ENCODE measurements around the gene LPP.

LPP gene

GRCh38 chr3:188234132-188234531 is 80.2 kb downstream of the LPP start:
- Histone ChIP-seq H3K4me3 (ENCODE audit: low read length) (no peak overlapping the region), H3K79me1 (ENCODE audit: low read length) (peaks cover 15% of the 10 kb centered on the region), H3K56ac (ENCODE audit: low read length) (no peak overlapping the region), H2BK120ac (ENCODE audit: low read depth, low read length) (no peak overlapping the region), H3K4ac (ENCODE audit: low read depth, low read length) (no peak overlapping the region), H3K4me2 (ENCODE audit: low read length) (no peak overlapping the region), H3K36me3 (ENCODE audit: control insufficient read depth, insufficient read depth, low read length) (peaks cover 2% of the 10 kb centered on the region), H2BK15ac (replicated peaks; ENCODE audit: low read depth) (no peak overlapping the region), H3K23ac (ENCODE audit: low read length) (no peak overlapping the region), H3K27ac (ENCODE audit: low read depth, low read length) (no peak overlapping the region), H3K4me1 (ENCODE audit: control insufficient read depth, low read depth, low read length) (peaks cover 4% of the 10 kb centered on the region), H2BK5ac (ENCODE audit: low read length) (no peak overlapping the region), H3K18ac (ENCODE audit: low read length) (no peak overlapping the region), H3K79me2 (ENCODE audit: control insufficient read depth, insufficient read depth, low read length) (peaks cover 8% of the 10 kb centered on the region), H4K5ac (ENCODE audit: low read length) (no peak overlapping the region), H4K8ac (ENCODE audit: low read depth, low read length) (no peak overlapping the region), H3K9ac (ENCODE audit: low read length) (no peak overlapping the region), H3K27me3 (ENCODE audit: insufficient read depth, low read length, poor library complexity) (no peaks in the 10 kb centered on the region), H2AK5ac (ENCODE audit: low read length) (no peak overlapping the region)
- no peak for DNase-seq
- no CpG with 5 or more reads among the region's 3 CpGs for WGBS (ENCODE audit: extremely low coverage, insufficient coverage, low lambda C conversion rate)

GRCh38 chr3:188236271-188236670 is 82.3 kb downstream of the LPP start:
- Histone ChIP-seq H3K4me1 (ENCODE audit: control insufficient read depth, low read depth, low read length) (no peaks in the 10 kb centered on the region), H3K23ac (ENCODE audit: low read length) (no peak overlapping the region), H2BK120ac (ENCODE audit: low read depth, low read length) (no peak overlapping the region), H3K9ac (ENCODE audit: low read length) (no peak overlapping the region), H2AK5ac (ENCODE audit: low read length) (no peak overlapping the region), H3K27ac (ENCODE audit: low read depth, low read length) (no peak overlapping the region), H3K27me3 (ENCODE audit: insufficient read depth, low read length, poor library complexity) (no peaks in the 10 kb centered on the region), H3K36me3 (ENCODE audit: control insufficient read depth, insufficient read depth, low read length) (peaks cover 2% of the 10 kb centered on the region), H3K4ac (ENCODE audit: low read depth, low read length) (no peak overlapping the region), H3K79me2 (ENCODE audit: control insufficient read depth, insufficient read depth, low read length) (peaks cover 8% of the 10 kb centered on the region), H4K5ac (ENCODE audit: low read length) (no peak overlapping the region), H3K4me2 (ENCODE audit: low read length) (no peak overlapping the region), H3K4me3 (ENCODE audit: low read length) (no peak overlapping the region), H3K18ac (ENCODE audit: low read length) (no peak overlapping the region), H3K56ac (ENCODE audit: low read length) (no peak overlapping the region), H3K79me1 (ENCODE audit: low read length) (peaks cover 15% of the 10 kb centered on the region), H2BK5ac (ENCODE audit: low read length) (no peak overlapping the region), H4K8ac (ENCODE audit: low read depth, low read length) (no peak overlapping the region), H2BK15ac (replicated peaks; ENCODE audit: low read depth) (no peak overlapping the region)
- DNase-seq: no peak
- WGBS (ENCODE audit: extremely low coverage, insufficient coverage, low lambda C conversion rate): no CpG with 5 or more reads among the region's 4 CpGs

GRCh38 chr3:188239035-188239434 is 85.1 kb downstream of the LPP start:
- no peak overlapping the region for H3K23ac ChIP-seq (ENCODE audit: low read length)
- DNase-seq: no peak
- peaks cover 2% of the 10 kb centered on the region for H3K36me3 ChIP-seq (ENCODE audit: control insufficient read depth, insufficient read depth, low read length)
- no peak overlapping the region for H3K4me3 ChIP-seq (ENCODE audit: low read length)
- H2AK5ac ChIP-seq (ENCODE audit: low read length): no peak overlapping the region
- no peak overlapping the region for H3K18ac ChIP-seq (ENCODE audit: low read length)
- no peaks in the 10 kb centered on the region for H3K4me1 ChIP-seq (ENCODE audit: control insufficient read depth, low read depth, low read length)
- no peak overlapping the region for H4K5ac ChIP-seq (ENCODE audit: low read length)
- H3K27me3 ChIP-seq (ENCODE audit: insufficient read depth, low read length, poor library complexity): no peaks in the 10 kb centered on the region
- H2BK5ac ChIP-seq (ENCODE audit: low read length): no peak overlapping the region
- H3K79me2 ChIP-seq (ENCODE audit: control insufficient read depth, insufficient read depth, low read length): peaks cover 8% of the 10 kb centered on the region
- no peak overlapping the region for H3K9ac ChIP-seq (ENCODE audit: low read length)
- H3K56ac ChIP-seq (ENCODE audit: low read length): no peak overlapping the region
- H3K27ac ChIP-seq (ENCODE audit: low read depth, low read length): no peak overlapping the region
- H2BK120ac ChIP-seq (ENCODE audit: low read depth, low read length): no peak overlapping the region
- peaks cover 11% of the 10 kb centered on the region for H3K79me1 ChIP-seq (ENCODE audit: low read length)
- no CpG with 5 or more reads among the region's 7 CpGs for WGBS (ENCODE audit: extremely low coverage, insufficient coverage, low lambda C conversion rate)
- no peak overlapping the region for H4K8ac ChIP-seq (ENCODE audit: low read depth, low read length)
- H3K4ac ChIP-seq (ENCODE audit: low read depth, low read length): no peak overlapping the region
- H3K4me2 ChIP-seq (ENCODE audit: low read length): no peak overlapping the region
- H2BK15ac ChIP-seq (replicated peaks; ENCODE audit: low read depth): no peak overlapping the region

GRCh38 chr3:188239577-188239976 is 85.6 kb downstream of the LPP start:
- peaks cover 2% of the 10 kb centered on the region for H3K36me3 ChIP-seq (ENCODE audit: control insufficient read depth, insufficient read depth, low read length)
- no peak overlapping the region for H4K8ac ChIP-seq (ENCODE audit: low read depth, low read length)
- no peak overlapping the region for H3K4me3 ChIP-seq (ENCODE audit: low read length)
- H3K23ac ChIP-seq (ENCODE audit: low read length): no peak overlapping the region
- no peak overlapping the region for H3K9ac ChIP-seq (ENCODE audit: low read length)
- H3K4me2 ChIP-seq (ENCODE audit: low read length): no peak overlapping the region
- no peaks in the 10 kb centered on the region for H3K4me1 ChIP-seq (ENCODE audit: control insufficient read depth, low read depth, low read length)
- H3K4ac ChIP-seq (ENCODE audit: low read depth, low read length): no peak overlapping the region
- H3K18ac ChIP-seq (ENCODE audit: low read length): no peak overlapping the region
- H3K56ac ChIP-seq (ENCODE audit: low read length): no peak overlapping the region
- H3K79me2 ChIP-seq (ENCODE audit: control insufficient read depth, insufficient read depth, low read length): peaks cover 6% of the 10 kb centered on the region
- H4K5ac ChIP-seq (ENCODE audit: low read length): no peak overlapping the region
- no CpG with 5 or more reads among the region's 1 CpG for WGBS (ENCODE audit: extremely low coverage, insufficient coverage, low lambda C conversion rate)
- DNase-seq: no peak
- H3K27ac ChIP-seq (ENCODE audit: low read depth, low read length): no peak overlapping the region
- no peak overlapping the region for H2BK15ac ChIP-seq (replicated peaks; ENCODE audit: low read depth)
- no peak overlapping the region for H2AK5ac ChIP-seq (ENCODE audit: low read length)
- H2BK120ac ChIP-seq (ENCODE audit: low read depth, low read length): no peak overlapping the region
- no peak overlapping the region for H2BK5ac ChIP-seq (ENCODE audit: low read length)
- H3K27me3 ChIP-seq (ENCODE audit: insufficient read depth, low read length, poor library complexity): no peaks in the 10 kb centered on the region
- H3K79me1 ChIP-seq (ENCODE audit: low read length): peaks cover 11% of the 10 kb centered on the region

GRCh38 chr3:188240189-188240981 is 86.4 kb downstream of the LPP start:
- Histone ChIP-seq H2BK15ac (replicated peaks; ENCODE audit: low read depth) (no peak overlapping the region), H3K27me3 (ENCODE audit: insufficient read depth, low read length, poor library complexity) (no peaks in the 10 kb centered on the region), H4K8ac (ENCODE audit: low read depth, low read length) (no peak overlapping the region), H3K27ac (ENCODE audit: low read depth, low read length) (no peak overlapping the region), H2BK120ac (ENCODE audit: low read depth, low read length) (no peak overlapping the region), H2BK5ac (ENCODE audit: low read length) (no peak overlapping the region), H3K36me3 (ENCODE audit: control insufficient read depth, insufficient read depth, low read length) (peaks cover 2% of the 10 kb centered on the region), H3K56ac (ENCODE audit: low read length) (no peak overlapping the region), H3K79me2 (ENCODE audit: control insufficient read depth, insufficient read depth, low read length) (peaks cover 8% of the 10 kb centered on the region), H3K4me2 (ENCODE audit: low read length) (no peak overlapping the region), H3K9ac (ENCODE audit: low read length) (no peak overlapping the region), H3K18ac (ENCODE audit: low read length) (no peak overlapping the region), H4K5ac (ENCODE audit: low read length) (no peak overlapping the region), H3K23ac (ENCODE audit: low read length) (no peak overlapping the region), H2AK5ac (ENCODE audit: low read length) (no peak overlapping the region), H3K4me3 (ENCODE audit: low read length) (no peak overlapping the region), H3K4me1 (ENCODE audit: control insufficient read depth, low read depth, low read length) (no peaks in the 10 kb centered on the region), H3K79me1 (ENCODE audit: low read length) (peaks cover 11% of the 10 kb centered on the region), H3K4ac (ENCODE audit: low read depth, low read length) (no peak overlapping the region)
- no CpG with 5 or more reads among the region's 7 CpGs for WGBS (ENCODE audit: extremely low coverage, insufficient coverage, low lambda C conversion rate)
- DNase-seq: no peak

GRCh38 chr3:188241072-188241471 is 87.1 kb downstream of the LPP start:
- Histone ChIP-seq H2BK15ac (replicated peaks; ENCODE audit: low read depth) (no peak overlapping the region), H3K18ac (ENCODE audit: low read length) (no peak overlapping the region), H3K4ac (ENCODE audit: low read depth, low read length) (no peak overlapping the region), H3K23ac (ENCODE audit: low read length) (no peak overlapping the region), H2BK5ac (ENCODE audit: low read length) (no peak overlapping the region), H3K4me3 (ENCODE audit: low read length) (no peak overlapping the region), H3K27ac (ENCODE audit: low read depth, low read length) (no peak overlapping the region), H3K79me1 (ENCODE audit: low read length) (peaks cover 11% of the 10 kb centered on the region), H2AK5ac (ENCODE audit: low read length) (no peak overlapping the region), H3K79me2 (ENCODE audit: control insufficient read depth, insufficient read depth, low read length) (peaks cover 8% of the 10 kb centered on the region), H2BK120ac (ENCODE audit: low read depth, low read length) (no peak overlapping the region), H3K27me3 (ENCODE audit: insufficient read depth, low read length, poor library complexity) (no peaks in the 10 kb centered on the region), H4K5ac (ENCODE audit: low read length) (no peak overlapping the region), H4K8ac (ENCODE audit: low read depth, low read length) (no peak overlapping the region), H3K9ac (ENCODE audit: low read length) (no peak overlapping the region), H3K36me3 (ENCODE audit: control insufficient read depth, insufficient read depth, low read length) (peaks cover 2% of the 10 kb centered on the region), H3K4me1 (ENCODE audit: control insufficient read depth, low read depth, low read length) (no peaks in the 10 kb centered on the region), H3K4me2 (ENCODE audit: low read length) (no peak overlapping the region), H3K56ac (ENCODE audit: low read length) (no peak overlapping the region)
- DNase-seq: no peak
- no CpG with 5 or more reads among the region's 7 CpGs for WGBS (ENCODE audit: extremely low coverage, insufficient coverage, low lambda C conversion rate)
